Cardiac muscle cell (in vitro differentiated cells and primary cell): ENCODE measurements around the gene DGKA. TPM values are rescaled to one million over a fixed set of nuclear protein-coding genes. Genes with fewer than 3 reads are reported as not detected.
A peak's percentile ranks its signal among the peaks of the same experiment; 100 is the strongest.

Experiments
- DNase-seq, 2 donors: peaks; one replicate each; pipeline versions ENCODE4 v3.0.0 to v3.0.0-alpha.2; 2010 to 2017; ENCODE audit warnings: low read depth in 1 of 2, low spot score in 1 of 2
- H3K27ac ChIP-seq: fragments of 200-600 bp; sonication (generic); 2 replicates; pipeline ENCODE4 v1.5.1; 2016
- H3K27me3 ChIP-seq: fragments of 200-600 bp; sonication (generic); 2 replicates; pipeline ENCODE4 v1.6.0; 2016; ENCODE audit warnings: control low read depth
- H3K36me3 ChIP-seq: fragments of 200-600 bp; sonication (generic); 2 replicates; pipeline ENCODE4 v1.5.1; 2016; ENCODE audit warnings: control low read depth
- H3K4me1 ChIP-seq: fragments of 200-600 bp; sonication (generic); 2 replicates; pipeline ENCODE4 v1.8.1; 2017; ENCODE audit warnings: low read depth, mild to moderate bottlenecking, mixed run types
- H3K4me3 ChIP-seq: fragments of 200-600 bp; sonication (generic); 2 replicates; pipeline ENCODE4 v1.5.1; 2016; ENCODE audit warnings: mild to moderate bottlenecking
- H3K9me3 ChIP-seq: fragments of 200-600 bp; sonication (generic); 2 replicates; pipeline ENCODE4 v1.5.1; 2017; ENCODE audit warnings: low read depth, mild to moderate bottlenecking, control low read depth
- polyA plus RNA-seq: library from polyadenylated mRNA; unstranded; fragments of >200 nt; fragmentation: Nextera tagmentation; extraction: Ambion mirVana; gene quantifications from 2 replicates; pipeline ENCODE4 v1.2.1, GENCODE V29; 2016
- total RNA-seq: library from RNA; depleted of rRNA; stranded (reverse); fragments of >200 nt; gene quantifications from 2 replicates; pipeline ENCODE4 v1.2.3, GENCODE V29; 2016
- TF ChIP-seq, protein P1 (sequence below): IDR thresholded peaks from 2 replicates; pipeline ENCODE4 v1.5.1; 2012; ENCODE audit warnings: low read depth, mild to moderate bottlenecking, low read length

Gene DGKA
- total and polyA plus RNA-seq, 2 experiments from 2014 or later = 28.6 to 34.4 TPM

DNA sequence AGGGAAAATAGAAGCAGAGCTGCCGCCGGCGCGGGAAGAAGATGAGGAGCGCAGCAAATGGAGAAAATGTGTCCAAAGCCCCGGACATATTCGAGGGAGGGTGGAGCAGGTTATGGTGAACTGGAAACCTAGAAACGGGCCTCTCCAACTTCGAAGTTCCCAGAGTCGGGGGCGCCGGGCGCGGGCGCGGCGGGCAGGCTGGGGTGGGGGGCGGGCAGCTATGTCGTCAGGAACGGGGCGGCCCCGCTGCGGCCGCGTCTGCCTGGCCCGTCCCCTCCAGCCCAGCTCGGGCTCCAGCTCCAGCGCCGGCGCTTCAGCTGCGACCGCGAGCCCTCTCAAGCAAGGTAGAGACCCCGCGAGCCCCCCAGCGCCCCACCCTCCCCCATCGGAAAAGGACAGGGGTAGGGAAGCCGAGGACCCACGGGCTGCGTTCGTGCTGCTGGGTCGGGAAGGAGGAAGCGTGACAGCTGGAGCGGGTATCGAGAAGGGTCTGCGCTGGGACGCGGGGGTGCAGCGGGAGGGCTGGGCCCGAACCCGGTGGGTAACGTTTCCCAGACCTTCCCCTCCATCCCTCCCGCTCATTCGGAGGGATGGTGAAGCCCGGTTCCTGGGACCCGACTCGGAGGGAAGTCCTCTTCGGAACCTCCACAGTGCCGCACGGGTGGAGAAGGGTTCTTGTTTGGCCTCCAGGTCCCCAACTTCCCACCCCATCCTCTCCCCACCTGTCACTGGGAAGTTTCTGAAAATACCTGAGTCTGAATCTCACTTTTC is 1.0 kb downstream of the DGKA start:
- TF ChIP-seq, protein P1, sequence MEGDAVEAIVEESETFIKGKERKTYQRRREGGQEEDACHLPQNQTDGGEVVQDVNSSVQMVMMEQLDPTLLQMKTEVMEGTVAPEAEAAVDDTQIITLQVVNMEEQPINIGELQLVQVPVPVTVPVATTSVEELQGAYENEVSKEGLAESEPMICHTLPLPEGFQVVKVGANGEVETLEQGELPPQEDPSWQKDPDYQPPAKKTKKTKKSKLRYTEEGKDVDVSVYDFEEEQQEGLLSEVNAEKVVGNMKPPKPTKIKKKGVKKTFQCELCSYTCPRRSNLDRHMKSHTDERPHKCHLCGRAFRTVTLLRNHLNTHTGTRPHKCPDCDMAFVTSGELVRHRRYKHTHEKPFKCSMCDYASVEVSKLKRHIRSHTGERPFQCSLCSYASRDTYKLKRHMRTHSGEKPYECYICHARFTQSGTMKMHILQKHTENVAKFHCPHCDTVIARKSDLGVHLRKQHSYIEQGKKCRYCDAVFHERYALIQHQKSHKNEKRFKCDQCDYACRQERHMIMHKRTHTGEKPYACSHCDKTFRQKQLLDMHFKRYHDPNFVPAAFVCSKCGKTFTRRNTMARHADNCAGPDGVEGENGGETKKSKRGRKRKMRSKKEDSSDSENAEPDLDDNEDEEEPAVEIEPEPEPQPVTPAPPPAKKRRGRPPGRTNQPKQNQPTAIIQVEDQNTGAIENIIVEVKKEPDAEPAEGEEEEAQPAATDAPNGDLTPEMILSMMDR = no peak
- Histone ChIP-seq H3K4me3 (peak overlapping the region; percentile 64), H3K4me1 (peaks cover 5% of the 10 kb centered on the region), H3K36me3 (no peaks in the 10 kb centered on the region), H3K9me3 (no peaks in the 10 kb centered on the region), H3K27ac (no peak overlapping the region), H3K27me3 (peaks cover 25% of the 10 kb centered on the region)
- DNase-seq = peak; percentile 50 to 80

DNA sequence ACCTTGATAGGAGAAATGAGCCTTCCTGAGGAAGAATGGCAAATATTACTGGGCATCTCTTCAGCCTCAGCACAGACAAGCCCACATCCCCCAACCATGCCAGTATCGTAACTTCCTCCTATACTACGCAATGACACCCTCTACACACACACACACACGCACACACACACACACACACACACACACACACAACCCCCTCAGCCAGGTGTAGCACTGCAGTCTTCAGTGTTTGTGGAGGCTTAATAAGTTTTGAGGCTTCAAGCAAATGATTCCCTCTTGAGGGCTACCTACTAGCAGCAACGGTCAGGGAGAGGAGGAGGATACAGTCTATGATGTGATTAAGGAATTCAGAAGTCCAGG is 1.6 kb downstream of the DGKA start:
- TF ChIP-seq, protein P1 = no peak
- H3K27me3 ChIP-seq = peaks cover 27% of the 10 kb centered on the region
- no peak overlapping the region for H3K27ac ChIP-seq
- peak in 1 of 2 donors; percentile 44 for DNase-seq
- no peaks in the 10 kb centered on the region for H3K36me3 ChIP-seq
- no peaks in the 10 kb centered on the region for H3K9me3 ChIP-seq
- peaks cover 5% of the 10 kb centered on the region for H3K4me1 ChIP-seq
- H3K4me3 ChIP-seq = peak overlapping the region; percentile 64

DNA sequence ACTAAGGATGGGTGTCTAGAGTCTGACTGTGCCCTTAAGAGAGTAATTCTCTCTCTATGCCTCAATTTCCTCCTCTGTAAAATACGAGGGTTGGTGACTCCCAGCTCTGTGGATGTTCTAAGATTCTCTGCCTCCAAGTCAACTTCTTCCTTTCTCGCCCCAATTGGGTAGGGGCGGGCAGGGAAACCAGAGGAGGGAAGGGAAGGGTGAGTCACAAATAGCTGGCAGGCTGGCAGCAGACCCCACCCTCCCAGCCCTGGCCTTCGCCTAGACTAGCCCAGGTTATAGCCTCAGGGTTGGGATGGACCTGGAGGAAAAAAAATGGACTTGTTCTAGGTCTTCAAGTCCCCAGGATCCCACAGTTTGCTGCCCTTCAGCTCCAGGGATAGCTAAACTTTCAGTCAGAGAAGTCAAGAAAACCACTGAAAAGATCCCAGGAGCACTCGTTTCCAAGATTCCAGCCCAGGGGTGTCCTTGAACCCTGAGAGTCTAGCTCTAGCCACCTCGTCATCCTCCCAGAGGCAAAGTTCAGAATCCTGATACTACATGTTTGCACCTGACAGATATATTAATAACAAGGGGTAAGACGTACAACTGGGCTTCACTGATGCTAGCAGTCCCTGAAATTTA is 2.3 kb downstream of the DGKA start:
- H3K27ac ChIP-seq = no peak overlapping the region

DNA sequence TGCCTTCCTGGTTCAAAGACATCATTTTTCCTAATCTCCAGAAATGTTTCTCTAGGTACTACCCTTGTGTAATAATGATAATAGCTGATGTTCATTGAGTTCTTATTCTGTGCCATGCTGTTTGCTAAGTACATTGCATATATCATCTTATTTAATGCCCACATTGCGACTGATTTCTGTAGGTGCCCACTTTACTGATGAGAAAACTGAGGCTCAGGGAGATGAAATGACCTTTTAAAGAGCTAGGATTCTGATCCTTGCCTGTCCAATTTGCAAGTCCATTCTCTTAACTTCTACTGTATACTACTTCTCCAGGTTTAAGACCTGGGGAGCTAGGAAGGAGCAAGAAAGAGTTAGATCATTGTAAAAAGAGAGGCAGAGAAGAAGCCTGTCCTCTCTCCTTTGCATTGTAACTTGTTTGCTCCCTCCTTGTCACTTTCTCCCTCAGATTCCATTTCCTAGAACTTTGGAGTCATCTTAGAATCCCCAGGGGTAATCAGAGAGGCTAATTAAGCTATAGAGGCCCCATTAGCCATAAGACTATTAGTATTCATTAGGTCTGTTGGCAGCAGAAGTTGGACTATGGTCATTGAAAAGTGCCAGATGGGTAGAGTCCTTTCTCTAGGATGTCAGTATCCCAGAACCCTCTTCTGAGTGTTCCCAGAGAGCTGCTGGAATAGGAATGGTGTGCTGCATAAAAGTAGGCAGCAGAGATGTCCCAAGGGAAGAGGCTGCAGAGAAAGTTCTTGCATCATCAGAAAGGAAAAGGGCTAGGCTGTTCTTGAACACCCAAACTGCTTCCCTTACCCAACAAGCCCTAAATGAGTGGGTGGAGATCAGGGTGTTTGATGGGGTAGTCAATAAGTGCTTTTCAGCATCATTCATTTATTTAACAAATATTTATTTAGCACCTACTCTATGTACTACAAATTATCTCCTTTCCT is 3.1 kb downstream of the DGKA start:
- Histone ChIP-seq H3K4me3 (no peak overlapping the region), H3K27ac (no peak overlapping the region)
- peak in 1 of 2 donors; percentile 56 for DNase-seq

More for the DNA sequence above, 2.3 kb downstream of the DGKA start:
- Histone ChIP-seq H3K4me1 (peaks cover 5% of the 10 kb centered on the region), H3K27me3 (peaks cover 27% of the 10 kb centered on the region), H3K36me3 (no peaks in the 10 kb centered on the region), H3K4me3 (no peak overlapping the region), H3K9me3 (no peaks in the 10 kb centered on the region)
- TF ChIP-seq, protein P1 = no peak
- no peak for DNase-seq

DNA sequence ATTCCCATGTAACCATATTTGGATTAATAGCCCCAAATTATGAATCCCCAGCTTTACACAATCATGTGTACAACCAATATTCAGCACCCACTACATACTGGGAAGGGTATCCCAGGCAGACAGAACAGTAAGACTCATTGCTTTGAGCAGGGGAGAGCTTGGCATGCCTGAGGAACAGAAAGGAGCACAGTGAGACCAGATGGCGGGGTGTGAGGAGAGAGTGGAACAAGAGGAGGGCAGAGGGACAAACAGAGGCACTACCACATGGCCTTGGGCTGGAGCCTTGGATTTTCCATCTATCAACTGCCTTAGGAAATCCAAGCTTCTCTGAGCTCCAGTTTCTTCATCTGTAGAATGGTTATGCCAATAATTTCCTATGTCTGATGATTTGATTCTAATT is 3.8 kb downstream of the DGKA start:
- peaks cover 5% of the 10 kb centered on the region for H3K4me1 ChIP-seq

More for the DNA sequence above, 3.1 kb downstream of the DGKA start:
- H3K9me3 ChIP-seq = no peaks in the 10 kb centered on the region
- H3K4me1 ChIP-seq = peaks cover 5% of the 10 kb centered on the region
- TF ChIP-seq, protein P1 = no peak
- H3K27me3 ChIP-seq = peaks cover 27% of the 10 kb centered on the region
- H3K36me3 ChIP-seq = no peaks in the 10 kb centered on the region

More for the DNA sequence above, 3.8 kb downstream of the DGKA start:
- DNase-seq = no peak
- H3K27ac ChIP-seq = no peak overlapping the region
- H3K4me3 ChIP-seq = no peak overlapping the region
- peaks cover 27% of the 10 kb centered on the region for H3K27me3 ChIP-seq
- H3K9me3 ChIP-seq = no peaks in the 10 kb centered on the region
- H3K36me3 ChIP-seq = no peaks in the 10 kb centered on the region
- TF ChIP-seq, protein P1 = no peak
